Prostate gland (tissue), 2 donors: ENCODE data around the gene C17orf67.

Source experiments
- POLR2A ChIP-seq: fragments of 450-650 bp; IDR thresholded peaks from one replicate; pipeline ENCODE4 v1.6.1; 2016; ENCODE audit warnings: antibody characterized with exemption, mild to moderate bottlenecking
- TF ChIP-seq, protein P1 (sequence below), 4 experiments: fragments of 200-600 bp in 2 of 4; fragments of 450-650 bp in 2 of 4; sonication (generic) in 2 of 4; IDR thresholded peaks; 1 replicate in 3 of 4; 2 replicates in 1 of 4; pipeline ENCODE4 v1.5.1; 2016 to 2019; ENCODE audit warnings: antibody characterized with exemption in 4 of 4, mild to moderate bottlenecking in 2 of 4, moderate library complexity in 2 of 4

DNA sequence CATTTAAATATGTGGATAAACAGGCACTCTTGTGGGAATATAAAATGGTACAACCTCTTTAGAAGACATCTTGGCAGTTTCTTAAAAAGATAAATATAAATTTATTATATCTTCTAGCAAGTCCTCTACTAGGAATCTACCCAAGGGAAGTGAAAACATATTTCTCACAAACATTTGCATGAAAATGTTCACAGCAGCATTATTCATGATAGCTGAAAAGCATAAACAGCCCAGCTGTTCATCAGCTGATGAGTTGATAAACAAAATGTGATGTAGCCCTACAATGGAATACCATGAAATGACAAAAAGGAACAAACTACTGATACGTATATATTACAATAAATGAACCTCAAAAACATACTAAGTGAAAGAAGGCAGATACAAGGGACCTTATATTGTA is 12.2 kb upstream of the C17orf67 start:
- TF ChIP-seq, protein P1, sequence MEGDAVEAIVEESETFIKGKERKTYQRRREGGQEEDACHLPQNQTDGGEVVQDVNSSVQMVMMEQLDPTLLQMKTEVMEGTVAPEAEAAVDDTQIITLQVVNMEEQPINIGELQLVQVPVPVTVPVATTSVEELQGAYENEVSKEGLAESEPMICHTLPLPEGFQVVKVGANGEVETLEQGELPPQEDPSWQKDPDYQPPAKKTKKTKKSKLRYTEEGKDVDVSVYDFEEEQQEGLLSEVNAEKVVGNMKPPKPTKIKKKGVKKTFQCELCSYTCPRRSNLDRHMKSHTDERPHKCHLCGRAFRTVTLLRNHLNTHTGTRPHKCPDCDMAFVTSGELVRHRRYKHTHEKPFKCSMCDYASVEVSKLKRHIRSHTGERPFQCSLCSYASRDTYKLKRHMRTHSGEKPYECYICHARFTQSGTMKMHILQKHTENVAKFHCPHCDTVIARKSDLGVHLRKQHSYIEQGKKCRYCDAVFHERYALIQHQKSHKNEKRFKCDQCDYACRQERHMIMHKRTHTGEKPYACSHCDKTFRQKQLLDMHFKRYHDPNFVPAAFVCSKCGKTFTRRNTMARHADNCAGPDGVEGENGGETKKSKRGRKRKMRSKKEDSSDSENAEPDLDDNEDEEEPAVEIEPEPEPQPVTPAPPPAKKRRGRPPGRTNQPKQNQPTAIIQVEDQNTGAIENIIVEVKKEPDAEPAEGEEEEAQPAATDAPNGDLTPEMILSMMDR (IDR thresholded peaks at IDR 0.05), result no peak
- TF ChIP-seq POLR2A, result no peak
